GM08714 (cell line): ENCODE measurements around the gene ZIC4.

Experiments used
- H3K4me3 ChIP-seq: fragments of 200-500 bp; sonication (Bioruptor generic); 2 replicates; pipeline ENCODE4 v1.5.1; 2014; ENCODE audit warnings: mild to moderate bottlenecking, low read length, inconsistent platforms
- ZNF274 ChIP-seq: IDR thresholded peaks from 2 replicates; pipeline ENCODE4 v1.6.1; 2012; ENCODE audit warnings: mild to moderate bottlenecking, low read depth, low read length

Gene ZIC4

GRCh38 chr3:147393943-147394883 is 12.1 kb downstream of the ZIC4 start:
- TF ChIP-seq ZNF274, result no peak

GRCh38 chr3:147393261-147393942 is 12.9 kb downstream of the ZIC4 start:
- no peak overlapping the region for H3K4me3 ChIP-seq
- no peak for TF ChIP-seq ZNF274

More at GRCh38 chr3:147393943-147394883, 12.1 kb downstream of the ZIC4 start:
- H3K4me3 ChIP-seq, result no peak overlapping the region

GRCh38 chr3:147392625-147392946 is 13.8 kb downstream of the ZIC4 start:
- no peak overlapping the region; the same call in 1 of the 2 replicates for H3K4me3 ChIP-seq
- no peak for TF ChIP-seq ZNF274

- no peak for TF ChIP-seq ZNF274
- no peak overlapping the region; the same call in 1 of the 2 replicates for H3K4me3 ChIP-seq
These were observed 14.3 kb downstream of the ZIC4 start for GRCh38 chr3:147391781-147392624.

- no peak overlapping the region for H3K4me3 ChIP-seq
- TF ChIP-seq ZNF274, result no peak
These were observed 15.5 kb downstream of the ZIC4 start for GRCh38 chr3:147390589-147391569.

GRCh38 chr3:147389717-147390116 is 16.6 kb downstream of the ZIC4 start:
- TF ChIP-seq ZNF274, result no peak
- H3K4me3 ChIP-seq, result no peak overlapping the region

GRCh38 chr3:147388700-147389580 is 17.4 kb downstream of the ZIC4 start:
- no peak for TF ChIP-seq ZNF274
- H3K4me3 ChIP-seq, result no peak overlapping the region

GRCh38 chr3:147387885-147388699 is 18.3 kb downstream of the ZIC4 start:
- no peak overlapping the region for H3K4me3 ChIP-seq
- TF ChIP-seq ZNF274, result no peak

- no peak for TF ChIP-seq ZNF274
- H3K4me3 ChIP-seq, result no peak overlapping the region
These were observed 19.0 kb downstream of the ZIC4 start for GRCh38 chr3:147387291-147387884.

GRCh38 chr3:147385059-147386012 is 21.0 kb downstream of the ZIC4 start:
- H3K4me3 ChIP-seq, result no peak overlapping the region
- TF ChIP-seq ZNF274, result no peak
